ENCODE results near the gene C18orf32. TPM values are rescaled to one million over a fixed set of nuclear protein-coding genes. Genes with fewer than 3 reads are reported as not detected.

C18orf32 gene
- total RNA-seq, 1 donor from 2014 or later: 9.0 TPM

DNA sequence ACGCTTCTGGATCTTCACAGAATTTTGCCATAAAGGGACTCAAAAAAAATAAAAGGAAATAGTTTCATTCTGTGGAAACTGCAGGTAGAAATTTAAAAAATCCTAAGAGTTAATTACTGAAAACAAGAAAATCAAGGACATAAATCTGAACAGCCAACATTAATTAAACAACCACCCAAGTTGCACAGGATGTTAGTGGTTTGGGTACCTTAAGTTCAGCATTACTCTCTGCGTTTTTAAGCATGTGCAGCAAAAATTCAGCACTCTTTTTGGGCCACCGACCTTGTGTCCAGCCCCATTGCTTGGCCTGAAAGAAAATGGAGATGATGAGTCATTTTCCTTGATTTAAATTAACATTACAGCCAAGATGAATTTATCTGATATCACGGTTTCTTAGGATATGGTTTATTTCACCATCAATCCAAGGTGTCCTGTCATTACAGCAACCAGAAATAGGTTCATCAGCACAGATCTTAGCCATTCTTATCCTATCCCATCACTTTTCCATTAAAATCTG lies 3.3 kb upstream of the C18orf32 start:
- TF ChIP-seq, protein P1, sequence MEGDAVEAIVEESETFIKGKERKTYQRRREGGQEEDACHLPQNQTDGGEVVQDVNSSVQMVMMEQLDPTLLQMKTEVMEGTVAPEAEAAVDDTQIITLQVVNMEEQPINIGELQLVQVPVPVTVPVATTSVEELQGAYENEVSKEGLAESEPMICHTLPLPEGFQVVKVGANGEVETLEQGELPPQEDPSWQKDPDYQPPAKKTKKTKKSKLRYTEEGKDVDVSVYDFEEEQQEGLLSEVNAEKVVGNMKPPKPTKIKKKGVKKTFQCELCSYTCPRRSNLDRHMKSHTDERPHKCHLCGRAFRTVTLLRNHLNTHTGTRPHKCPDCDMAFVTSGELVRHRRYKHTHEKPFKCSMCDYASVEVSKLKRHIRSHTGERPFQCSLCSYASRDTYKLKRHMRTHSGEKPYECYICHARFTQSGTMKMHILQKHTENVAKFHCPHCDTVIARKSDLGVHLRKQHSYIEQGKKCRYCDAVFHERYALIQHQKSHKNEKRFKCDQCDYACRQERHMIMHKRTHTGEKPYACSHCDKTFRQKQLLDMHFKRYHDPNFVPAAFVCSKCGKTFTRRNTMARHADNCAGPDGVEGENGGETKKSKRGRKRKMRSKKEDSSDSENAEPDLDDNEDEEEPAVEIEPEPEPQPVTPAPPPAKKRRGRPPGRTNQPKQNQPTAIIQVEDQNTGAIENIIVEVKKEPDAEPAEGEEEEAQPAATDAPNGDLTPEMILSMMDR (IDR thresholded peaks at IDR 0.05; ENCODE audit: insufficient read depth, low read length, severe bottlenecking): no peak
- DNase-seq (ENCODE audit: low read depth) (no peak), FAIRE-seq (no peak)
- Histone ChIP-seq H3K36me3 (ENCODE audit: control insufficient read depth, insufficient read depth, low read length) (peaks cover 10% of the 10 kb centered on the region), H3K4me3 (ENCODE audit: low read depth, low read length) (peak overlapping the region; percentile 97), H3K27me3 (ENCODE audit: control insufficient read depth, insufficient read depth, low read length) (no peaks in the 10 kb centered on the region)

DNA sequence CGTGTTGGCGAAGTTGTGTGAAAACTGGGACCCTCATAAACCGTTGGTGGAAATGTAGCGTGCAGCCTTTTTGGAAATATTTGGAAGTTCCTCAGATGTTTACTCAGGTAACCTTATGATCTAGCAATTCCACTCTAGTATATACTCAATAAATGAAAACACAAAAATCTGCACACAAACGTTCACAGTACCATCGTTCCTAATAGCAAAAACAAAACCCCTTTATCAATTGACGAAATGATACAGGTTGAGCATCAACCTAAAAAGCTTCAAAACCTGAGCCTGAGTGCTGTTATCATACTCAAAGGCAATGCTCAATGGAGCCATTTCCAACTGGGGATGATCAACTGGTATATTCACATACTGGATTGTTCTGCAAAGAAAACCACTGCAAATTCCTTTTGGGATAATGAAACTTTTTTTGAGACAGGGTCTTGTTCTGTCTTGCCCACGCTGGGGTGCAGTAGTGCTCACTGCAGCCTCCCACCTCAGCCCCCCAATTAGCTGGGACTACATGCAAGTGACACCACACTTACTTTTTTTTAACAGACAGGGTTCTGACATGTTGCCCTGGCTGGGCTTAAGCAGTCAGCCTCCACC lies 777 bp upstream of the C18orf32 start:
- DNase-seq (ENCODE audit: low read depth) (peak; percentile 7), FAIRE-seq (no peak)
- TF ChIP-seq, protein P1 (IDR thresholded peaks at IDR 0.05; ENCODE audit: insufficient read depth, low read length, severe bottlenecking): no peak
- peak overlapping the region; percentile 74 for H3K4me3 ChIP-seq (ENCODE audit: low read depth, low read length)
- H3K27me3 ChIP-seq (ENCODE audit: control insufficient read depth, insufficient read depth, low read length): no peaks in the 10 kb centered on the region
- H3K36me3 ChIP-seq (ENCODE audit: control insufficient read depth, insufficient read depth, low read length): peaks cover 11% of the 10 kb centered on the region

DNA sequence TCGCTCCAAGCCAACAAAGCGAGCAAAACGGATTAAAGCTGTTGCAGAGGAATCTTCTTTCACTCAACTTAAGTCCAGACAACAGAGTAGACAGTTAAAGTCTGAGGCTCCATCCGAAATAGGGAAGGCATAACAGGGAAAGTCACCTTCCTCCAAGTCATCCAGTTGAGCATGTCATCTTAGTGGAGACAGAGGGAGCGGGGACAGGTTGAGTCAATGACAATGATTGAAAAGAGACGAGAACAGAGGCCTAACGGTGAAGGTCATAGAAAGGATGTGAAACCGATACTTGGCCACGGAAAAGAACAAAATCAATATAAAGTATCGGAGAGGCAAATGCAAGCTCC lies 455 bp downstream of the C18orf32 start:
- FAIRE-seq: no peak
- no peaks in the 10 kb centered on the region for H3K27me3 ChIP-seq (ENCODE audit: control insufficient read depth, insufficient read depth, low read length)
- H3K36me3 ChIP-seq (ENCODE audit: control insufficient read depth, insufficient read depth, low read length): peaks cover 11% of the 10 kb centered on the region
- DNase-seq (ENCODE audit: low read depth): peak; percentile 34
- H3K4me3 ChIP-seq (ENCODE audit: low read depth, low read length): peak overlapping the region; percentile 74
- TF ChIP-seq, protein P1 (IDR thresholded peaks at IDR 0.05; ENCODE audit: insufficient read depth, low read length, severe bottlenecking): no peak

DNA sequence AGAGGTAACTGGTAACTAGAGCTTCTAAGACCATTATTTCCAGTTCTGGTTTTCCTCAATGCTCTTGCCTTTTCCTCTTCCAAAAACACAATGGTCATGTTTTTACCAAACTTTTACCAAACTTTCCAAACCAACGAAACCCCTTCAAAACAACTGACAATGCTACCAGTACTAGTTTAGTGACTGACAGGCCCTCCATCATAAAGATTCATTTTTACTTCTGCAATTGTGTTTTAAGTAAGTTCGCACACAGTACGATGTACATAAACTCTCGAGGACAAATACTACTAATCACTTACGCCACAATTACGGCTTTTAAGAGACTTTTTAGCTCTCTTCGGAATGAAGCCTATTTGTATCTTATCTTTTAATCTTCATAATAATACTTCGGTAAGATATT lies 900 bp downstream of the C18orf32 start:
- Histone ChIP-seq H3K36me3 (ENCODE audit: control insufficient read depth, insufficient read depth, low read length) (peaks cover 12% of the 10 kb centered on the region), H3K27me3 (ENCODE audit: control insufficient read depth, insufficient read depth, low read length) (no peaks in the 10 kb centered on the region), H3K4me3 (ENCODE audit: low read depth, low read length) (peak overlapping the region; percentile 74)
- TF ChIP-seq, protein P1 (IDR thresholded peaks at IDR 0.05; ENCODE audit: insufficient read depth, low read length, severe bottlenecking): no peak
- no peak for FAIRE-seq
- DNase-seq (ENCODE audit: low read depth): peak; percentile 17

DNA sequence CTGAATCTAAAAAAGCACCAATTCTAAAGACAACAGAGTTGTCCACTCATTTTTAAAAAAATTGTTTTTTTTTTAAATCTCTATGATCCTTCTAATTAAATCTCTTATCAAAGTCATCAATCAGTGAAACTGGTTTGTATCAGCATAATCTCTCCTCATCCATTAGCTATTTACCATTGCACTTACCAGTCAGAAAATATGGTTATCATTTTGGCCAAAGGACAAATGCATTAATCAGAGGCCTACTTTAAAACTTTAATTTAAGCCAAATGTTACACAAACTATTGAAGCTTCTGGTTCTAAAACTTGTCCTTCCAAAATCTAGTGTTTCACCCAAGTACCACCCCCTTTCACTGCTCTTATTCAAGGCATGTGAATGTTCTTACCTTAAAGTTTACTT lies 3.8 kb downstream of the C18orf32 start:
- TF ChIP-seq, protein P1 (IDR thresholded peaks at IDR 0.05; ENCODE audit: insufficient read depth, low read length, severe bottlenecking): no peak
- DNase-seq (ENCODE audit: low read depth): no peak
- FAIRE-seq: no peak
- no peaks in the 10 kb centered on the region for H3K27me3 ChIP-seq (ENCODE audit: control insufficient read depth, insufficient read depth, low read length)
- peaks cover 6% of the 10 kb centered on the region for H3K36me3 ChIP-seq (ENCODE audit: control insufficient read depth, insufficient read depth, low read length)
- H3K4me3 ChIP-seq (ENCODE audit: low read depth, low read length): no peak overlapping the region

DNA sequence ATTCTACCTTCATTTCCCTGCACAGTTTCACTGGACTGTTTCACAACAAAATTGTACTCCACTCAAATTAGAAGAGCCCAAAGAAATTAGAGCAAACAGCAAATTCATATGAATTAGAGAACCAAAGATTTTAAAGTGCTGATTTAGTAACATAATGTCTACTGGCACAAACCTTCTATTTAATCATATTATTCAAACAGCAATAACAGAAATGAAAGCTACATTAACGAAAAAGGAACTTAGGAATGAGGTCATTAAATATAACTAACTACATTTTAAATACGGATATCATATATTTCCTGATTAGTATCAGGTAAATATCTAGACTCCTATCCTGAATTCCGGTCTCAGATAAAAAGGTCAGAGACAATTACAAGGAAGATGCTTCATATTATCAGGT lies 5.1 kb downstream of the C18orf32 start:
- Histone ChIP-seq H3K27me3 (ENCODE audit: control insufficient read depth, insufficient read depth, low read length) (no peaks in the 10 kb centered on the region), H3K4me3 (ENCODE audit: low read depth, low read length) (no peak overlapping the region), H3K36me3 (ENCODE audit: control insufficient read depth, insufficient read depth, low read length) (peaks cover 3% of the 10 kb centered on the region)
- TF ChIP-seq, protein P1 (IDR thresholded peaks at IDR 0.05; ENCODE audit: insufficient read depth, low read length, severe bottlenecking): no peak
- no peak for DNase-seq (ENCODE audit: low read depth)
- no peak for FAIRE-seq

Measured in bronchial epithelial cell (primary cell).